GM21390 (cell line): Measurements from ENCODE around the gene MIS18A.

Source experiments
- ATAC-seq: cut with Tn5 transposase; IDR thresholded peaks from one replicate; pipeline ENCODE4 v1.9.1; 2021; ENCODE audit not compliant: unreplicated experiment

The MIS18A gene

GRCh38 chr21:32256873-32257620 is 21.8 kb downstream of the MIS18A start:
- ATAC-seq: no peak

GRCh38 chr21:32256251-32256650 is 22.6 kb downstream of the MIS18A start:
- ATAC-seq: no peak

- no peak for ATAC-seq
Observed at GRCh38 chr21:32253215-32253641, 25.6 kb downstream of the MIS18A start.

GRCh38 chr21:32252136-32252535 is 26.7 kb downstream of the MIS18A start:
- ATAC-seq: no peak

GRCh38 chr21:32249511-32250280 is 29.2 kb downstream of the MIS18A start:
- no peak for ATAC-seq

- ATAC-seq: no peak
Observed at GRCh38 chr21:32248571-32249461, 30.0 kb downstream of the MIS18A start.

GRCh38 chr21:32246571-32247140 is 32.2 kb downstream of the MIS18A start:
- ATAC-seq: no peak

- ATAC-seq: no peak
Observed at GRCh38 chr21:32245971-32246370, 32.9 kb downstream of the MIS18A start.

GRCh38 chr21:32240851-32241687 is 37.8 kb downstream of the MIS18A start:
- ATAC-seq: no peak

GRCh38 chr21:32239551-32239950 is 39.3 kb downstream of the MIS18A start:
- ATAC-seq: no peak

- ATAC-seq: no peak
Observed at GRCh38 chr21:32238063-32238462, 40.8 kb downstream of the MIS18A start.

- no peak for ATAC-seq
Observed at GRCh38 chr21:32237021-32237420, 41.8 kb downstream of the MIS18A start.

GRCh38 chr21:32233722-32234301 is 45.0 kb downstream of the MIS18A start:
- no peak for ATAC-seq

- ATAC-seq: no peak
Observed at GRCh38 chr21:32233055-32233546, 45.7 kb downstream of the MIS18A start.

- no peak for ATAC-seq
Observed at GRCh38 chr21:32226444-32226843, 52.4 kb downstream of the MIS18A start.
